Stimulated activated CD8-positive, alpha-beta memory T cell treated with anti-CD3 and anti-CD28 coated beads, Interleukin-15, amount 100 ng/mL, for 1 hour (primary cell): Measurements from ENCODE around the gene COL27A1.
"Not testable (repeated sequence)": the region's sequence is repeated elsewhere in the genome, so short reads cannot be mapped to it uniquely, and the experiment has no call there.

ENCODE experiments used
- DNase-seq: peaks from one replicate; pipeline ENCODE4 v3.0.0-alpha.2; 2020; ENCODE audit warnings: low read depth

Gene COL27A1

GRCh38 chr9:114184071-114184470 lies 28.7 kb downstream of the COL27A1 start:
- DNase-seq = no peak

GRCh38 chr9:114184866-114185265 lies 29.5 kb downstream of the COL27A1 start:
- no peak for DNase-seq

- no peak for DNase-seq
These were observed 30.5 kb downstream of the COL27A1 start for GRCh38 chr9:114185570-114186490.

- no peak for DNase-seq
These were observed 31.4 kb downstream of the COL27A1 start for GRCh38 chr9:114186605-114187289.

GRCh38 chr9:114187827-114188226 lies 32.5 kb downstream of the COL27A1 start:
- DNase-seq = no peak

GRCh38 chr9:114189823-114190562 lies 34.7 kb downstream of the COL27A1 start:
- DNase-seq = no peak

- DNase-seq = no peak
These were observed 35.2 kb downstream of the COL27A1 start for GRCh38 chr9:114190563-114190905.

- not testable (repeated sequence) for DNase-seq
These were observed 36.1 kb downstream of the COL27A1 start for GRCh38 chr9:114191402-114191801.

GRCh38 chr9:114192539-114192938 lies 37.2 kb downstream of the COL27A1 start:
- DNase-seq = no peak

GRCh38 chr9:114193090-114193489 lies 37.8 kb downstream of the COL27A1 start:
- DNase-seq = no peak

- no peak for DNase-seq
These were observed 40.8 kb downstream of the COL27A1 start for GRCh38 chr9:114196117-114196516.

- DNase-seq = no peak
These were observed 41.8 kb downstream of the COL27A1 start for GRCh38 chr9:114196979-114197622.

- DNase-seq = no peak
These were observed 43.1 kb downstream of the COL27A1 start for GRCh38 chr9:114198249-114199040.

GRCh38 chr9:114200721-114201300 lies 45.5 kb downstream of the COL27A1 start:
- DNase-seq = no peak

GRCh38 chr9:114202396-114202795 lies 47.1 kb downstream of the COL27A1 start:
- DNase-seq = no peak

GRCh38 chr9:114202849-114203248 lies 47.5 kb downstream of the COL27A1 start:
- no peak for DNase-seq

GRCh38 chr9:114203410-114204140 lies 48.2 kb downstream of the COL27A1 start:
- DNase-seq = no peak

GRCh38 chr9:114204265-114204664 lies 48.9 kb downstream of the COL27A1 start:
- no peak for DNase-seq

GRCh38 chr9:114205171-114206015 lies 50.1 kb downstream of the COL27A1 start:
- no peak for DNase-seq
